ENCODE measurements around the gene TBC1D1. TPM values are rescaled to one million over a fixed set of nuclear protein-coding genes. Genes with fewer than 3 reads are reported as not detected.
"Not testable (repeated sequence)": the region's sequence is repeated elsewhere in the genome, so short reads cannot be mapped to it uniquely, and the experiment has no call there.

TBC1D1 gene
- total RNA-seq, 1 donor from 2014 or later = 107 TPM

GRCh38 chr4:37923089-37923488 lies 32.2 kb downstream of the TBC1D1 start:
- not testable (repeated sequence) for DNase-seq (ENCODE audit: low read depth in 2 of 2)

DNA sequence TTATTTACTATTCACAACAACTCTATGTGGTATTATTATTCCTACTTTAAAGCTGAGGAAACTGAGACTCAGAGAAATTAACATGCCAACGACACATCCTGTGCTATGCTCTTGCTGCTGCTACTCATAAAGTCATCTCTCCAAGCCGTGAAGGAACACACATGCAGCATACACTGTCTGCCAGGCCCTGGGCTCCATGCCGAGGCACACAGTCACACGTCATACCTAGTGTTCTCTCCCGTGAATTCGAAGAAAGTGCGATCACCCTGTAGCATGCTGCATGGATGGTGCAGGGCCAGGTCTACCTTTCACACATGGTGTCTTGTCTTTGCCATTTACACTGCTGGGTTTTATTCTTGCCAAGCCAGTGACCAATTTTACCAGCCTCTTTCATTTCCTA lies 34.1 kb downstream of the TBC1D1 start:
- DNase-seq (ENCODE audit: low read depth in 2 of 2) = no peak

DNA sequence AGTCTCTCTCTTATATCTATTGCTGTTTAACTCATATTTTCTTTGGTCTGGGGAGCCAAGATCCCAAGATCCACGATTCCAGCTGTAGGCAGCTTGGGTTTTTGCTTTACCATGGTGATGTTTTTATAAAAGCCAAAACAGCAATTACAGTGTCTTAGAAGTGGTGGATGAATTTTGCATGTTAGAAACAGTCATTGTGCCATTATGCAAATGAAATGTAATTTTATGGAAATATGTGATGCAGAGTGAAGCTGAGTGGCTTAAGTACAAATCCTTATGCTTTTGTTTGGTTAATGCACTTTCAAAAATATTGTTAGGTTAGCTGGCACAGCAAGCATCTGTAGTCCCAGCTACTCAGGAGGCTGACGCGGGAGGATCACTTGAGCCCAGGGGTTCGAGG lies 36.5 kb downstream of the TBC1D1 start:
- no peak for DNase-seq (ENCODE audit: low read depth in 2 of 2)

DNA sequence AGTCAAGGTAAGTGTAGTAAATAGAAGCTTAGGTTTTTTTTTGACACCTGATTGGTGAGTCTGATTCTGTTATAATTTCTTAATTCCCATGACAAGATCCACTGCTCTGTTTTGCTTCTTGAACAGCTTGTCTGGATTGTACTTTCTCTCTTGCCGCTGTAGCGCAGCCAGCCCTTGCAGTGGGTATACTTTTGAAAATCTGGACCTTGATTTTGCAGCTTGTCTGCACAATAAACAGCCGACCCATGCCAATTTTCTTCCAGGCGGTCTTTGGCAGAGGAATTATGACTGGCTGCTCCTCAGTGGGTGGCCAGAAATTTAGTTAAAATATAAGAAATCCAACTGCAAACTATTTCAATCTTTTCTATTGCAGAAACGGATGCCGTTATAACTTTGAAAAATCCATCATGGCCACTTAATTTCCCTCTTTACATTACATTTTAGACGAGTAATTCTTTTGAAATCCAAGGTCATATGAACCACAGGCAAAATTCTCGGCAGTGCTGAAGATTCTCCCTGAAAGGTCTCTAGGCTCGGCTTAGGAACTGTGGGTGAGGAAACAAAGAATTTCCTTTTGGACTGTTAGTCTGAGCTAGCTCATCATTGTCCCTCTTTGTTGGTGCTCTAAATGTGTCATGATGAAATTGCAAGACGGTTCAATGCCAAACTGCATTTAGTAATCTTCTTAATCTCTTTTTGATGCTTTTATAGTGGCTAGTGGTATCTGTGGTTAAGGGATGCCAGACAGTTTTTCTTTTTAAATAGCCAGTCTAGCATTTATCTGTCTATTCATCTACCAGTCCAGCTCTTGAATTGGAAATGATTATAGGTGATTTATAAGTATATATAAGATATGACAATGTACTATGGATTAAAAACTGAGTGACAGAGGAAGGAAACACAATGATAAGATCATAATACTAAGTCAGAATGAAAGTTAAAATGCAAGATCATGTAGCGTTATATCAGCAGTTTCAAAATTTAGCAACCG lies 37.8 kb downstream of the TBC1D1 start:
- no peak for DNase-seq (ENCODE audit: low read depth in 2 of 2)

GRCh38 chr4:37934096-37934495 lies 43.2 kb downstream of the TBC1D1 start:
- DNase-seq (ENCODE audit: low read depth in 2 of 2) = no peak

DNA sequence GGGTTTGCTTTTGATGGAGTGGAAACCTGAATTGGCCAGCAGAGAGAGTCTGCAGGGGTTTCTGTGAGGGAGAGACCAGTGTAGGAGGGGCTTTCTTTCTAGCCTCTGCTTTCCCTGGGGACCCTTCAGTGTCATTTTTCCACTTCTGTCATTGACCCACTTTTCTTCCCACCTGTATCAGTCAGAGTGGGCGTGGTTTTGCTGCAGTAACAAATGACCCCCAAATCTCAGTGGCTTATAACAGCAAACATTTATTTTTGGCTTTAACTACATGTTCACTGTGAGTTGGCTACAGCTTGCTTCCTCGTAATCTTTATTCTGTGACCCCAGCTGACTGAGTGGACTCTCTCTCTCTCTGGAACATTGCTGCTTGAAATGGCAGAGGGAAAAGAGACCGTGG lies 43.7 kb downstream of the TBC1D1 start:
- DNase-seq (ENCODE audit: low read depth in 2 of 2) = no peak

DNA sequence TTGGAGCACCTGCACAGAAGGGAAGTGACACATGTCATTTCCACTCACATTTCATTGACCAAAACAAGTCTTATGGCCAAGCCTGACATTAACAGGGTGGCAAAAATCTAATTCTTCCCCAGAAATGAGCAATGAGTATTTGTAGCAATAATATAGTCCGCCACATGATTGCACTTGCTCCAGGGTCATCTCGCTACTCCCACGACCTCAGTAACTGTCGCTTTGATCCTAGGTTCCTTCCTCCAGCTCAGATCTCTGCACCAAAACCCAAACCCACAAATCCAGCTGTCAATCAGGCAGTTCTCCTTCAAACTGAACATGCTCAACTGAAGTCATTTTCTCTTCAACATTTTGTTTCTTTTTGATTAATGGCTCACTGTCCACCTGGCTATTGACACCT lies 44.1 kb downstream of the TBC1D1 start:
- DNase-seq (ENCODE audit: low read depth in 2 of 2) = no peak

DNA sequence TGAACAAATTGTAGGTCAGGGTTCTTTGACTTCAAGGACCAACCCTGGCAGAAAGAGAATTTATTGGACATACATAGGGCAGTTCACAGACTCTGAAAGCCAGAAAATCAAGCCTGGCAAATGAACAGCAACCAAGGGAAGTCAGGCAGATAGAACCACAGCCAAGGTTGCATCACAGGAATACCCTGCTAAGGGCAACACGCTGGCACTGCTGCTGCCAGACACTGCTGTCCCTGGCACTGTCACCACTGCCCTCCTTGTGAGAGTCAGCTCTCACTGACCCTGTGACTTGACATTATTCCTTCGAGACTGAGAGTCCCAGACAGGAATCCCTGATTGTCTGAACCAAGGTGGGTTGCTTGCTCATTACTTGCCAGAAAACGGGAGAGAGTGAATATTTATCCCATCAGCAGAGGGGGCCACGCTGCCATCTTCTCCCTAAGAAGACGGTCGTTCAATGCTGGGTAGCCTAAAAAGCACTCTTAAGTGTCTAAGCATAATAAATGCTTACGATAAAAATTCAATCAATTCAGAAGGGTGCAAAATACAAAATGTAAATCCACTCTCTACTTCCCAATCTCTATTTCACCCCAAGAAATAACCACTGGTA lies 46.1 kb downstream of the TBC1D1 start:
- no peak for DNase-seq (ENCODE audit: low read depth in 2 of 2)

DNA sequence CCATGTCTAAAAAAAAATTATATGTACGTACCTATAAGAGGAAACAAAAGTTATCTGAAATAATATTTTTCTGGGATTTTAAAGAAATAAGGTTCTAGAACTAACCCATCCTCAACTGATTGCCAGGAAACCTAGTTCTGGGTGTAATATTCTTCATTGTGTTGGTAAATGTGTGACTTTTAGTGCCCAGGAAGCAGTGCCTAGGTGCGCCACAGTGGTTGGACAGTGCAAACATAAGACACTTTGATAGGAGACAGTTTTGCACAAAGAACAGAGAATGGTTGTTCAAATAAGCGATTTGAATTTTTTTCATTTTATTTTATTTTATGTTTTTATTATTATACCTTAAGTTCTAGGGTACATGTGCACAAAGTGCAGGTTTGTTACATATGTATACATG lies 47.3 kb downstream of the TBC1D1 start:
- no peak for DNase-seq (ENCODE audit: low read depth in 2 of 2)

DNA sequence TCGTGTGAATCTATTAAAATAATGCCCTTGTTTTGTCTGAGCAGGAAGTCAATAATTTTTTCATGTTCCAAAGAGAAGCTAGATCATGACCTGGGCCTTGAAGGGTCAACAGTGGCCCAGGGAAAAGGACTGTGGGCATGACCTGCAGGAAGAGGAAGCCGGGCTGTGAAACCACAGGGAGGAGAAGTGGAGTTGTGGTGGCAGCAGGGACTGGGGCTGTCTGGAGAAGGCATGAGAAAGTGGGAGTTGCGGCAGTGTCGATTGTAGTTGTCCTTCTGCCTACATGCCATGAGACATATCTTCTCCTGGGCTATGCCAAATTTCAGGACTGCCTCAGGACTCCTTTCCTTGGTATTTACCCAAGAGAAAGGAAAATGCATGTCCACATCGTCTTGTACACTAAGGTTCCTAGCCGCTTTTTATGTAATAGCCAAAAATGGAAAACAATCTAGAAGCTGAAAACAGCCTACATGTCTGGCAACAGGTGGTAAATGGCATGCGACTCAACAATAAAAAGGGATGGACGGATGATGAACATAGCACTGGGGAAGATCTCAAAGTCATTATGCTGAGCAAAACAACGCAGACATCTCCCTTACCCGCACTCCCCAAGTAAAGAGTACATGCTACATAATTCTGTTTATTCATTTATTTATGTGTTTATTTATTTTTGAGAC lies 55.8 kb downstream of the TBC1D1 start:
- DNase-seq (ENCODE audit: low read depth in 2 of 2) = no peak

DNA sequence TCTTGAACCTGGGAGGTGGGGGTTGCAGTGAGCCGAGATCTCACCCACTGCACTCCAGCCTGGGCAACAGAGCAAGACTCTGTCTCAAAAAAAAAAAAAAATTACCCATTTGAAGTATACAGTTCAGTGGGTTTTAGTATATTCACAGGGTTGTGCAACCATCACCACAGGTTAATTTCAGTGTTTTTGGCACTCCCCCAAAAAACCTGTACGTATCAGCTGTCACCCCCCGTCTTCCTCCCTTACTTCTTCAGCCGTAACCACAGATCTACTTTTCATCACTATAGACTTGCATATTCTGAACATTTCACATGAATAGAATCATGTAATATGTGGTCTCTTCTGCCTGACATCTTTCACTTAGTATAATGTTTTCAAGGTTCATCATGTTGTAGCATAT lies 57.7 kb downstream of the TBC1D1 start:
- DNase-seq (ENCODE audit: low read depth in 2 of 2) = no peak

DNA sequence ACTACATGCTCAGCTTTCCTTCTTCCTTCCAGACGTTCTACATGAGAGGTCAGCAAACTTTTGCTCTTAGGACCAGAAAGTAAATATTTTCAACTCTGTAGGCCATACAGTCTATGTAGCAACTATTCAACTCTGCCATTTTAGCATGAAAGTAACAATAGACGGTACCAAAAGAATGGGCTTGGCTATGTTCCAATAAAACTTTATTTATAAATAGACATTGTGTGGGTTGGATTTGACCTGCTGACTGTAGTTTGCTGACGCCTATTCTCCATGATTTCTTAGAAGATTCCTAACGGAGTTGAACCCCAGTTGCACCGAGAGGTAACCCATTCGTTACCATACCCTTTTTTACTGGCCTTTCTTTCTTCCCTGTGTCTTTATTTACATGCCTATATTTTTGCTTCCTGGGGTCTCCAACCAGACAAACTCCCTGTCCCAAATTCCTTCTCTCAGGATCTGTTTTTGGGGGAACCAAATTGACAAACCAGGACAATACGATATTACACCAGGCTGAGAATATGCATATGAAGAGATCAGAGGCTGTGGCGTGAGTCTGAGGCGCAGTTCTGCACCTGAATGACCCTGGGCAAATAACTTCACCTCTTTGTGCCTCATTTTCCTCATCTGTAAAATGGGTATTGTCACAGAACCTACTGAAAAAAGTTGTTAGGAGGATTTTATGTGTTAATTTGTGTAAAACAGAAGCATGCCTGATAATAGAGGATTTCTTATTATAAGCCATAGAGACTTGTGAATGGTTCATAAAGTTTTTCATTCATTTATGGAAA lies 58.9 kb downstream of the TBC1D1 start:
- no peak for DNase-seq (ENCODE audit: low read depth in 2 of 2)

DNA sequence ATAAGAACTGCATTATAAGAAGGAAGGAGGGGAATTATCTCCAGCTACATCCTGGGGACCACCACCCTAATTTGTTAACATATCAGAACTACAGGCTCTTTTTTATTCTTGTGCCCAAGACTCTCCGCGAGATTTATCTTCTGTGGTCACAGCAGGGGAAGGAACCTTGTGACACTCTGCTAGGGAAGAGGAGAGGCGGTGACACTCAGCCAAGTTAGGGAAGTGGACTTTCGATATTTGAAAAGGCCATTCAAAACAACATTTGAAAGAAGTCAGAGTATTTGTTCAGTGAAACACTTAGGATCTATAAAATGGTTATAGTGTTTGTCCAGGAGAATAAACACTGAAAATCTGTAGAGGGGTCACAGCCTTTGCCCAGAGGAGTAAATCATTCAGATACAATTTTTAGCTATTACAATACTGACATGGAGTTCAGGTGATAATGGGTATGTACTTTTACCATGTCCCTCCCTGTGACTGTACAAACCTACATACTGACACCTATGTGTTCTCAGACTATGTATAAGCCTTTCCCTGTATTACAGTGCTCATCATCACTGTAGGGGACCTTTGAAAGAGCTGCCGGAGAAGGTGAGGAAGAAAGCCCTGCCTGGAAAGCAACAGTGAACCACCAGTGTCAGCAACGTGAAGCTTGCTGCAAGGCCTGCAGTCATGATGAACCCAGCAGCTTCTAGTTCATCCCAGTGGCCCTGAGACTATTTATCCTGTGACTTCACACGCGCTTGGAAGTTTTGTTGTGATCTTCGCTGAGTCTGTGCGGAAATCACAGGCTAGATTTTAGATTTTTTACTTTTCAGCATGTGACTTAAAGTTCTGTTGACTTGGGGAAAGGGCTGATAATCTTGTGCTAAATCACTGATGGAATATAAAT lies 60.8 kb downstream of the TBC1D1 start:
- DNase-seq (ENCODE audit: low read depth in 2 of 2) = no peak

GRCh38 chr4:37953156-37953555 lies 62.3 kb downstream of the TBC1D1 start:
- DNase-seq (ENCODE audit: low read depth in 2 of 2) = no peak

GRCh38 chr4:37953620-37954293 lies 62.9 kb downstream of the TBC1D1 start:
- no peak for DNase-seq (ENCODE audit: low read depth in 2 of 2)

DNA sequence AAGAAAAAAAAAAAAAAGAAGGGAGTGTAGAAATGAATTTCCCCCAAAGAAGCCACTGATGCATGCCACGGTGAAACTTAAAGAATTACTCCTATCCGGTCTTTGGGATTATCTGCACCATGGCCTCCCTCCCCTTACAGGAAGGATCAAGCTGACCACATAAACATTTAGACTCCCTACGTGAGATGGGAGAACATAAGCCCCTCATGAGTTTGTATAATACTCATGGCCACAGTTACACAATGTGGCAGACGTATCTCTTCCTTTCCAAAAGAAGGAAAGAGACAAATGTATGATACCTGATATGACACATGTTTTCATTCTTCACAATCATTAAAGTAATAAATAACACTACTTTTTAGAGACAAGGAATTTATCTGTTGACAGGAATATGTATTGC lies 66.1 kb downstream of the TBC1D1 start:
- DNase-seq (ENCODE audit: low read depth in 2 of 2) = no peak

DNA sequence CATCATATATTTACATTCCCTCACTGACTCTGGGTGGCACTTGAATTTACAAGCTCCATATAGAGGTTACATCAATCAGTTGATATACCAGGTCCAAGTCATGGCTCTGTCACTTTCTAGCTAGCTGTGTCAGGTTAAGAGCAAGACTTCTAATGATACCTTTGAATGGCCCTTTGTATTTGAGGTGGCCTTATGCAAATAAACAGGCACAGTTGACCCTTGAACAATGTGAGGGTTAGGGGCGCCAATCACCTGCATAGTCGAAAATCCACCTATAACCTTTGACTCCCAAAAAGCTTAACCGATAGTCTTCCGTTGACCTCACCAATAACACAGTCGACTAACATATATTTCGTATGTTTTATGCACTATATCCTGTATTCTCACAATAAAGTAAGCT lies 68.0 kb downstream of the TBC1D1 start:
- no peak for DNase-seq (ENCODE audit: low read depth in 2 of 2)

GRCh38 chr4:37960098-37960497 lies 69.2 kb downstream of the TBC1D1 start, which contains the start of gene PTTG2:
PTTG2 (plus strand) TSS chr4:37960398; CDS start chr4:37960435, 37 bp downstream.
- DNase-seq (ENCODE audit: low read depth in 2 of 2) = no peak

DNA sequence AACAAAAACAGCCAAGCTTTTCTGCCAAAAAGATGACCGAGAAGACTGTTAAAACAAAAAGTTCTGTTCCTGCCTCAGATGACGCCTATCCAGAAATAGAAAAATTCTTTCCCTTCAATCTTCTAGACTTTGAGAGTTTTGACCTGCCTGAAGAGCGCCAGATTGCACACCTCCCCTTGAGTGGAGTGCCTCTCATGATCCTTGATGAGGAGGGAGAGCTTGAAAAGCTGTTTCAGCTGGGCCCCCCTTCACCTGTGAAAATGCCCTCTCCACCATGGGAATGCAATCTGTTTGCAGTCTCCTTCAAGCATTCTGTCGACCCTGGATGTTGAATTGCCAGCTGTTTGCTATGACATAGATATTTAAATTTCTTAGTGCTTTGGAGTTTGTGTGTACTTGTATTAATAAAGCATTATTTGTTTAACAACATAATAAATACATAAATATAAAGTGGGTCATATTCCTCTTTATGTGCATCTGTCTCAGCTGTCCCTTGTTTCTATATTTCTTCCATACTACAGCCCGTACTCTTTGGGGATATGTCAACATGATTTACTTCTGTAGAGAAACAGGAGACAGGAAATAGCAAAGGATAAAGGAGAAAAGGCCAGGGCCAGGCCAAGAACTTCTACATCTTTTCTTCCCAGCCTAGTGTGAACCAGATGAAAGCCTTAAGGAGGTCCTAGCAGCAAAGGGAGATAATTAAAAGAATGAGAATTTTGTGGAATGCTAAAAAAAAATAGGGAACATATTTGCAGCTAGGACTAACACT lies 70.0 kb downstream of the TBC1D1 start:
- no peak for DNase-seq (ENCODE audit: low read depth in 2 of 2)

Data from lung microvascular endothelial cell (primary cell).